B cell (primary cell): ENCODE results near the gene QRICH2. TPM values are rescaled to one million over a fixed set of nuclear protein-coding genes. Genes with fewer than 3 reads are reported as not detected.
A peak's percentile ranks its signal among the peaks of the same experiment; 100 is the strongest.
"Not testable (repeated sequence)": the region's sequence is repeated elsewhere in the genome, so short reads cannot be mapped to it uniquely, and the experiment has no call there.

Experiments used
- ATAC-seq: fragments of 200-7000 bp; cut with Tn5 transposase; one replicate; pipeline ENCODE4 v1.10.0; 2021; ENCODE audit warnings: low read depth, mild to moderate bottlenecking, moderate number of reproducible peaks, moderate library complexity
- CTCF ChIA-PET: fragments of 350-600 bp; sonication (Branson Sonifier 250); formaldehyde crosslinking; loops from one replicate; lab custom pipeline; 2021; ENCODE audit warnings: antibody characterized with exemption, inconsistent platforms; lab: Charles Lee
- POLR2A ChIA-PET: fragments of 350-600 bp; sonication (Branson Sonifier 250); formaldehyde crosslinking; loops from one replicate; lab custom pipeline; 2021; ENCODE audit warnings: antibody characterized with exemption; lab: Charles Lee
- DNase-seq: peaks from one replicate; pipeline ENCODE4 v3.0.0; 2013
- H2AFZ ChIP-seq: 2 replicates; pipeline ENCODE4 v1.6.1; 2012; ENCODE audit warnings: mild to moderate bottlenecking, low read depth, low read length; ENCODE audit not compliant: insufficient read depth, poor library complexity, severe bottlenecking
- H3K27ac ChIP-seq, 2 donors: 1 replicate in 1 of 2; 2 replicates in 1 of 2; pipeline ENCODE4 v1.5.1; 2012 to 2013; ENCODE audit warnings: low read length in 2 of 2, mild to moderate bottlenecking in 2 of 2, moderate library complexity in 1 of 2
- H3K27me3 ChIP-seq, 4 experiments: fragments of 200-600 bp in 1 of 4; sonication (generic) in 1 of 4; replicated peaks in 1 of 4; 1 replicate in 2 of 4; 2 replicates in 2 of 4; pipeline versions ENCODE4 v1.6.1 to v1.7.0; 2013 to 2016; ENCODE audit warnings: low read length in 3 of 4, mild to moderate bottlenecking in 2 of 4, mixed read lengths in 1 of 4, moderate library complexity in 1 of 4; ENCODE audit not compliant: insufficient read depth in 4 of 4, control insufficient read depth in 3 of 4; ENCODE audit errors: control extremely low read depth in 1 of 4
- H3K36me3 ChIP-seq, 2 experiments: replicated peaks in 1 of 2; 1 replicate in 1 of 2; 2 replicates in 1 of 2; pipeline versions ENCODE4 v1.6.1 to v1.7.1; 2013; ENCODE audit warnings: low read length in 1 of 2; ENCODE audit not compliant: insufficient read depth in 2 of 2, control insufficient read depth in 1 of 2; ENCODE audit errors: control extremely low read depth in 1 of 2, extremely low read depth in 1 of 2
- H3K4me1 ChIP-seq, 2 donors: fragments of 200-600 bp in 1 of 2; sonication (generic) in 1 of 2; 1 replicate in 1 of 2; 2 replicates in 1 of 2; pipeline versions ENCODE4 v1.5.1 to v1.6.1; 2013 to 2017; ENCODE audit warnings: low read length in 2 of 2; ENCODE audit not compliant: control insufficient read depth in 2 of 2, insufficient read depth in 2 of 2
- H3K4me2 ChIP-seq: replicated peaks from 2 replicates; pipeline ENCODE3; 2012; ENCODE audit warnings: mild to moderate bottlenecking, low read depth, low read length; ENCODE audit not compliant: poor library complexity, severe bottlenecking
- H3K4me3 ChIP-seq, 5 experiments: fragments of 200-600 bp in 1 of 5; sonication (generic) in 1 of 5; 1 replicate in 3 of 5; 2 replicates in 2 of 5; pipeline versions ENCODE4 v1.5.1 to v1.7.0; 2011 to 2016; ENCODE audit warnings: low read length in 4 of 5, mild to moderate bottlenecking in 4 of 5, low read depth in 2 of 5, control low read depth in 1 of 5, moderate library complexity in 1 of 5; ENCODE audit not compliant: insufficient read depth in 1 of 5; ENCODE audit errors: control extremely low read depth in 1 of 5, extremely low read depth in 1 of 5
- H3K79me2 ChIP-seq: fragments of 200-600 bp; sonication (generic); one replicate; pipeline ENCODE4 v1.6.0; 2016; ENCODE audit warnings: low read length; ENCODE audit not compliant: control insufficient read depth, insufficient read depth
- H3K9ac ChIP-seq: fragments of 200-600 bp; sonication (generic); 2 replicates; pipeline ENCODE4 v1.6.1; 2017; ENCODE audit warnings: mild to moderate bottlenecking, low read length, moderate library complexity
- H3K9me3 ChIP-seq, 3 donors: one replicate each; pipeline versions ENCODE4 v1.6.1 to v1.7.1; 2013; ENCODE audit warnings: low read length in 2 of 3; ENCODE audit not compliant: control insufficient read depth in 2 of 3, insufficient read depth in 1 of 3; ENCODE audit errors: control extremely low read depth in 1 of 3
- H4K20me1 ChIP-seq: 2 replicates; pipeline ENCODE4 v1.6.0; 2012; ENCODE audit warnings: mild to moderate bottlenecking, low read length; ENCODE audit not compliant: insufficient read depth, control insufficient read depth, poor library complexity, severe bottlenecking
- H3K27ac Mint-ChIP-seq: one replicate; pipeline ENCODE4 v1.8.0; 2021; ENCODE audit warnings: mixed read lengths
- H3K27me3 Mint-ChIP-seq: one replicate; pipeline ENCODE4 v1.8.0; 2021; ENCODE audit warnings: mixed read lengths
- H3K4me1 Mint-ChIP-seq: one replicate; pipeline ENCODE4 v1.8.0; 2021; ENCODE audit warnings: mixed read lengths
- H3K4me3 Mint-ChIP-seq: one replicate; pipeline ENCODE4 v1.8.0; 2021; ENCODE audit warnings: mixed read lengths
- H3K9me3 Mint-ChIP-seq: one replicate; pipeline ENCODE4 v1.8.0; 2022; ENCODE audit warnings: mixed read lengths; ENCODE audit not compliant: insufficient read depth
- CTCF ChIP-seq: fragments of 200-600 bp; IDR thresholded peaks from one replicate; pipeline ENCODE4 v1.8.0; 2022; ENCODE audit warnings: antibody characterized with exemption, mild to moderate bottlenecking
- EZH2 ChIP-seq: IDR thresholded peaks from 2 replicates; pipeline ENCODE4 v1.6.1; 2012; ENCODE audit warnings: borderline replicate concordance, low read depth, mild to moderate bottlenecking, moderate library complexity, low read length; ENCODE audit not compliant: insufficient read depth, poor library complexity, severe bottlenecking
- WGBS: methylation state at CpG from one replicate; pipeline ENCODE4 v1.1.5; 2013; ENCODE audit warnings: missing lambda C conversion rate; ENCODE audit not compliant: insufficient coverage; 5-methylcytosine and 5-hydroxymethylcytosine counted together
- intact Hi-C: fragments of 100-400 bp; cut with micrococcal nuclease; formaldehyde crosslinking; loops from one replicate; pipeline ENCODE4 v1.10.0; 2022
- polyA plus RNA-seq: library from polyadenylated mRNA; depleted of rRNA; stranded (reverse); fragments of >200 nt; gene quantifications from 2 replicates; pipeline ENCODE4 v1.2.3, GENCODE V29; 2012
- total RNA-seq, 2 donors: library from RNA; stranded (reverse); fragments of 120-200 nt in 1 of 2; gene quantifications; 1 replicate in 1 of 2; 2 replicates in 1 of 2; pipeline versions ENCODE4 v1.2.3 to v1.2.4, GENCODE V29; 2013 to 2022

The QRICH2 gene
- total and polyA plus RNA-seq, 2 donors (not counting 1 experiment from before 2014, with no cell fraction given), result 4.4 to 4.5 TPM

DNA sequence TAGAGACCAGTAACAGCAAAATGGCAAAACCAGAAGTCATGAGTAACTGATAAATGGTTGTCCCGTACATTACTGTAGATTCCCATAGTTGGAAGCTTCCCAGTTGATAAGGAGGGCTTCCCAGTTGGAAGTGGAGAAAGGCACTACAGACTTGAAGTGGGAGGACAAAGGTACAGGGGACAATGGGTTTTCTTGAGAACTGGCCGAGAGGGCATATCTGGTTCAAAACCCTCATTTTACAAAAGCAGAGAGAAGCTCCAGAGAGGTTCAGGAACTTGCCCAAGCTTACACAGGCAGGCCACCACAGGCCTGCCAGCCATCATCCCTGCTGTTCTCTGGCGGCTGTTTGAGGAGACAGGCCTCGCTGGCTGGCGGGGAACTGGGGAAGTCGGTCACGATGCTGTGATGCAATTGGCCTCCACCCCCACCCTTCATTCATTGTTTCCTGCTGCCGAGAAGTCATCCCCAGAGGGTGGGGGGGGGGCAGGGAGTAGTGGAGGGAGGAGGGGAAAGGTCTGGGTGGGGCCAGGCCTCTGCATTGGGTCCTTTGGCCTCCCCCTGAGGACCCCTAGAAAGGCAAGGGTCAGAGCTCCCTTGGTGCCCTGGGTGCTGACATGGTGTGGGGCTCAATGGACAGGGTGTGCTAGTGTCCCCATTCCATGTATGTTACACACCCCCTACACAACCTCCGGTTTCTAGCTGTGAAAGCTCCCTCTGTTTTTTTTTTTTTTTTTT, 39.9 kb downstream of the QRICH2 start:
- CTCF ChIA-PET, result interaction anchor here (0.6 to 16.7 kb wide), 8 partner anchors 11 to 359 kb away, joined by 3 to 435 read pairs (median 6); no protein-coding TSS in a partner anchor
- peaks cover 2 to 16% of the 10 kb centered on the region in 2 experiments for H3K36me3 ChIP-seq
- DNase-seq, result peak; percentile 92
- Mint-ChIP-seq H3K27ac (peak overlapping the region; percentile 96), H3K4me3 (peak overlapping the region; percentile 85), H3K9me3 (no peaks in the 10 kb centered on the region), H3K4me1 (peaks cover 70% of the 10 kb centered on the region), H3K27me3 (no peaks in the 10 kb centered on the region)
- H4K20me1 ChIP-seq, result peaks cover 14% of the 10 kb centered on the region
- POLR2A ChIA-PET, result interaction anchor here (0.6 to 0.7 kb wide), 7 partner anchors 16 to 872 kb away, joined by 3 to 9 read pairs (median 4); no protein-coding TSS in a partner anchor
- peak overlapping the region; percentile 92 for H3K4me2 ChIP-seq
- 43% methylated on average over 3 of the region's 9 CpGs for WGBS
- peak overlapping the region; percentile 49 for H3K9ac ChIP-seq
- H2AFZ ChIP-seq, result no peak overlapping the region
- ATAC-seq, result peak; percentile 7
- no peak for TF ChIP-seq CTCF
- no peak for TF ChIP-seq EZH2
- H3K79me2 ChIP-seq, result peaks cover 40% of the 10 kb centered on the region
- H3K4me3 ChIP-seq, result peak overlapping the region in 4 of 5 experiments; percentile 18 to 88 (median 68)
- H3K4me1 ChIP-seq, result peaks cover 76 to 86% of the 10 kb centered on the region in 2 donors
- intact Hi-C loops, result loop anchor here (5.0 to 10.0 kb wide), 3 partner anchors 363 to 1179 kb away; partner anchors contain the start of genes MRPL38 and SUMO2
- H3K9me3 ChIP-seq, result no peaks in the 10 kb centered on the region
- H3K27me3 ChIP-seq, result no peaks in the 10 kb centered on the region
- H3K27ac ChIP-seq, result peak overlapping the region; percentile 77 to 94

DNA sequence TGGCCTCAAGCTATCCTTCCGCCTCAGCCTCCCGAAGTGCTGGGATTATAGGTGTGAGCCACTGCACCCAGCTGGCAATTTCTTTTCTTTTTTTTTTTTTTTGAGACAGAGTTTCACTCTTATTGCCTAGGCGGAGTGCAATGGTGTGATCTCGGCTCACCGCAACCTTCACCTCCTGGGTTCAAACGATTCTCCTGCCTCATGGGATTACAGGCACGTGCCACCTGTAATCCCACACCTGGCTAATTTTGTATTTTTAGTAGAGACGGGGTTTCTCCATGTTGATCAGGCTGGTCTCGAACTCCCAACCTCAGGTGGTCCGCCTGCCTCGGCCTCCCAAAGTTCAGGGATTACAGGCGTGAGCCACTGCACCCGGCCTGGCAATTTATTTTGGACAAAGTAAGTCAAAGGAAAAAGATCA, 40.5 kb downstream of the QRICH2 start:
- H3K9ac ChIP-seq, result peak overlapping the region; percentile 49
- WGBS, result 59% methylated on average over 7 of the region's 13 CpGs

More for the DNA sequence above, 40.5 kb downstream of the QRICH2 start:
- peak; percentile 56 for DNase-seq
- not testable (repeated sequence) for H3K27me3 Mint-ChIP-seq, H2AFZ ChIP-seq, H3K9me3 ChIP-seq, H3K9me3 Mint-ChIP-seq, ATAC-seq, H3K27me3 ChIP-seq
- peaks cover 70% of the 10 kb centered on the region for H3K4me1 Mint-ChIP-seq
- H3K4me2 ChIP-seq, result peak overlapping the region; percentile 92
- ChIA-PET POLR2A (interaction anchor here (0.6 to 1.2 kb wide), 6 partner anchors 13 to 871 kb away, joined by 3 to 9 read pairs (median 6); no protein-coding TSS in a partner anchor), CTCF (interaction anchor here (0.6 to 16.7 kb wide), 9 partner anchors 8 to 358 kb away, joined by 3 to 435 read pairs (median 6); no protein-coding TSS in a partner anchor)
- H3K4me3 ChIP-seq, result peak overlapping the region in 4 of 5 experiments; percentile 54 to 90 (median 86)
- intact Hi-C loops, result loop anchor here (5.0 to 10.0 kb wide), 3 partner anchors 363 to 1180 kb away; partner anchors contain the start of genes MRPL38 and SUMO2
- peaks cover 14% of the 10 kb centered on the region for H4K20me1 ChIP-seq
- H3K27ac Mint-ChIP-seq, result peak overlapping the region; percentile 96
- H3K4me1 ChIP-seq, result peaks cover 76 to 86% of the 10 kb centered on the region in 2 donors
- peaks cover 41% of the 10 kb centered on the region for H3K79me2 ChIP-seq
- H3K27ac ChIP-seq, result peak overlapping the region; percentile 77 to 94
- H3K4me3 Mint-ChIP-seq, result peak overlapping the region; percentile 85
- peaks cover 2 to 16% of the 10 kb centered on the region in 2 experiments for H3K36me3 ChIP-seq
